Left ventricle myocardium superior (tissue), 1 donor: ENCODE data around the gene RBM10. TPM values are rescaled to one million over a fixed set of nuclear protein-coding genes. Genes with fewer than 3 reads are reported as not detected.

Experiments
- ATAC-seq: fragments of 200-7000 bp; cut with Tn5 transposase; one replicate; pipeline ENCODE4 v1.9.1; 2020; ENCODE audit warnings: mild to moderate bottlenecking, moderate library complexity
- DNase-seq: peaks from one replicate; pipeline ENCODE4 v3.0.0-alpha.2; 2020
- intact Hi-C: fragments of 100-400 bp; cut with micrococcal nuclease; formaldehyde crosslinking; loops from one replicate; pipeline ENCODE4 v1.11.0; 2022
- total RNA-seq: library from RNA; stranded (reverse); fragmentation: NEBNext Ultra II Directional; extraction: Animal tissue kit (Norgen Biotek cat#: 25700); gene quantifications from one replicate; pipeline ENCODE4 v1.2.1, GENCODE V29; 2021
- donor health status: DM: no; HTN: yes; CAD: no; lungs with severe emphysema.

The RBM10 gene
- total RNA-seq, 1 donor from 2014 or later, result 32.9 TPM

- intact Hi-C loops, result no loop called here
- DNase-seq, result no peak
- ATAC-seq, result no peak
Observed at GRCh38 chrX:47172971-47173792, 28.2 kb downstream of the RBM10 start.

- intact Hi-C loops, result no loop called here
Observed at GRCh38 chrX:47174376-47174775, 29.4 kb downstream of the RBM10 start.

DNA sequence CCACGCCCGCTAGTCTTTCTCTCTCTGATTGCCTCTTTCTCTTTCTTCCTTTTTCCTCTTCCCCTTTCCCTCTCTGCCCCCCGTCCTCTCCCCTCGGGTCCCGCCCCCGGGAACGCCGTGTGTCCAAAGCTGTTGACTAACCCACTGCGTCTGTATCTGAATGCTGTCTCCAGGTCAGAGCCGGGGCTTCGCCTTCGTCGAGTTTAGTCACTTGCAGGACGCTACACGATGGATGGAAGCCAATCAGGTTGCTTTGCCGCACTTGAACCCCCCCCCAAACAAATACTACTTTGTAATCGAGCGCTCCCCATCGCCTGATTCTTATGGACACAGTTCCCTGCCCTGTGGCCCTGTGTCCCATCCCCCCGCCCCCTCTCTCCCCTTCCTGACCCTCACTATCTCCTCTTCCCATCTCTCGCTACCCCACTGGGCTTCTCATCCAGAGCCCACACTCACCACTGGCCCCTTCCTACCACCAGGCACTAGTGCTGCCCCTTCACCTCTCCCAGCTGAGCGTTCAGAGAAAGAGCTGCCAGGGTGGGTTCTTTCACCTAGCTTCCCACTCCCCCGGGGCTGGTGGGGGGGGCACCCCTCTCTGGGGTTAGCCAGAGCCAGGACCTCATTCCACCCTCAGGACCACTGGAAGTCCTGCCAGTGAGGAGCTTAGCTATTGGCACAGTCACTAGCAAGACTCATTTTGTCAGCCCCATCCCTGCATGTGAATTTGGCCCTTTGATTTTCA, 30.0 kb downstream of the RBM10 start:
- intact Hi-C loops, result no loop called here
- DNase-seq (no peak), ATAC-seq (no peak)

More at GRCh38 chrX:47174376-47174775, 29.4 kb downstream of the RBM10 start:
- ATAC-seq, result no peak
- no peak for DNase-seq

DNA sequence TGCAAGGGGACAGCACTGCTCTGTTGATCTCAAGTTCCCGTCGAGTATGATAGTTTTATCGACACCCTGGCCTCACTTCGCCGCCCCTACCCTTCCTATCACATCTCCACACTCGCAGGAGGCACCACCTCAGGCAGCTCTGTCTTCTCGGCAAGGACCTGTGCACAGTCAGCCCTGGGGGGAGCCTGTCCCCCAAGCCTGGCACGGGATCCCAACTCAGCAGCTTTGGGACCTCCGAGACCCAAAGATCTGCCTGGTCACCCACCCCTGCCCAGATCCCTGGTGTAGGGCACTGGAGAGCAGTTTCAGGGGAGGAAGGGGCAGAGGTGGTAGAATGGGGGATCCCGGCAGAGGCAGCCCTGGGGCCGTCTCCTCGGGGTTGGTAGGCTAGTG, 30.6 kb downstream of the RBM10 start:
- intact Hi-C loops, result no loop called here
- no peak for ATAC-seq

DNA sequence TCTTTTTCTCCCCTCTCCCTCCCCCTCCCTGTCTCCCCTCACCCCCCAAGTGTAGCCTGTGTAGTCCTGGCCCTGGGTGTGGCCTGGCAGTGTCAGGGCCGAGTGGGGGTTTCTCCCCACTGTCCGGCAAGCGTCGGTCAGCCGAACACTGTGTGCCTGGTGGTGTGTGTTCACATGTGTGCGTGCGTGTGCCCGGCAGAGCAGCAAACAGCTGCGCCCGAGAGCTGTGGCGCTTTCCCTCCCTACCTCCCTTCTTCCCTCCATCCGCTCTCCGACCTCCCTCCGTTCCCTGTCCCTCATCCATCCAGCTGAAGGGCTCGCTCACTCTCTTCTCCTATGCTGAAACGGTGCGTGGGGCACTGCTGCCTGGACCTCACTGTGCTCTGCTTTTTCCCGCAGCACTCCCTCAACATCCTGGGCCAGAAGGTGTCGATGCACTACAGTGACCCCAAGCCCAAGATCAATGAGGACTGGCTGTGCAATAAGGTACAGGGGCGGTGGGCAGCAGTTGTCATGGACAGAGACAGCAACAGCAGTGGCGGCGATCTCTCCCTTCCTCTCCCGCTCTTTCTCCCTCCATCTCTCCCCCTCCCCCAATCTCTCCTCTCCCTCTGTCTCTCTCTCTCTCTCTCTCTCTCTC, 31.2 kb downstream of the RBM10 start:
- DNase-seq (no peak), ATAC-seq (no peak)

More for the DNA sequence above, 30.6 kb downstream of the RBM10 start:
- no peak for DNase-seq

DNA sequence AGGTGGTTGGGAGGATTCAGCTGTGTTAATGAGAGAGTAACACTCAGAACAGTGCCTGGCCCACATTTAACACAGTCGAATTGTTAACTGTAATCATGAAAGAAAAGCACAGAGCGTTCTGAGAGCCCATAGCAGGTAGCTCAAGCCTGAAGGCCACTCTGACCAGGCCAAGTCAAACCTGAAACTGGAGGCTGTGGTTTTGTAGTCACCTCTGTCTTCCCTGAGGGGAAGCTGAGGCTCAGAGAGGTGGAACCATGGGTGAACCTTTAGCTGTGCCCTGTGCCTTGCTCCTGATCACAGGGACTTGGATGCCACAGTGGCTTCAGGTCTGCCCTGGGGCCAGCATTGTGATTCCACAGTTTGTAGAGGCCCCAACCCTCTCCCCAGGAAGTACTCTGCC, 32.1 kb downstream of the RBM10 start:
- intact Hi-C loops, result no loop called here
- DNase-seq (no peak), ATAC-seq (no peak)

More for the DNA sequence above, 31.2 kb downstream of the RBM10 start:
- intact Hi-C loops, result no loop called here

DNA sequence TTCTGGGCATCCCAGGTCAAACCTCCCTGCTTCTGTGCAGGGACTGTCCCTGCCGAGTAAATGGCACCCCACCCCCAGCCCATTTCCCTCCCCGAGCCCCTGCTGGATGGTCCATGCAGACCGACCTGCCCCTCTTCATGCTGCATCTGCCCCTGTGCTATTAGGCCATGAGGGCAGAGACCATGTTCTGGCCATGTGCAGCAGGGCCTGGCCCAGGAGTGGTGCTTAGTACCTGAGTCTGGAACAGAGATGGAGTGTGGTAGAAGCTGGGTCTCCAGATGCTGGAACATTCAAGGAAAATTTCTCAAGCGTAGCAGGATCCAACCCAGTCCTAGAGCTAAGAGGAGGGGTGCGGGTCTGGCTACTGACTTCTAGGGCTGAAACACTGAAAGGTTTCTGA, 33.3 kb downstream of the RBM10 start:
- intact Hi-C loops, result no loop called here
- no peak for DNase-seq
- no peak for ATAC-seq

DNA sequence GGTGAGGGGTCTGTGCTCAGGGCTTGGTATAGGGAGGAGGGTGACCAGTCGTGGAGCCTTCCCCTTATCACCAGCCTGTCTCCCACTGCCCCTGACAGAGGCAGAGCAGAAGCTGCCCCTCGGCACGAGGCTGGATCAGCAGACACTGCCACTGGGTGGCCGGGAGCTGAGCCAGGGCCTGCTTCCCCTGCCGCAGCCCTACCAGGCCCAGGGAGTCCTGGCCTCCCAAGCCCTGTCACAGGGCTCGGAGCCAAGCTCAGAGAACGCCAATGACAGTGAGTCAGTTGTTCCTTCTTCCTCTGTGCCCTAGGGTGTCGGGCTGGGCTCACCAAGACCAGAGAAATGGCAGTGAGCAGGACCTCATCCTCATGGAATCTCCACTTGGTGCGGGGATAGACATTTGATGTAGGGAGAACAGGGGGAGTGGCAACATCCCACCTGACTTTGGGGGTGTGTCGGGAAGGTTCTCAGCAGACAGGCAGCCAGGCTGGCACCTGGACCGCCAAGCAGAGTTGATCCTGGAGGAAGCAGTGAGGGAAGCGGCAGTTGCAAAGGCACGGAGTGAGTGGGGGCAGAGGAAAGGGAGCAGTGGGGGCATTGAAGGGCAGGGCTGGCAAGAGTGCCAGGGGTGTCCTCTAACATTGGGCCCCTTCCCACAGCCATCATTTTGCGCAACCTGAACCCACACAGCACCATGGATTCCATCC, 34.4 kb downstream of the RBM10 start:
- intact Hi-C loops, result no loop called here
- DNase-seq (peak; percentile 75), ATAC-seq (peak; percentile 93)

DNA sequence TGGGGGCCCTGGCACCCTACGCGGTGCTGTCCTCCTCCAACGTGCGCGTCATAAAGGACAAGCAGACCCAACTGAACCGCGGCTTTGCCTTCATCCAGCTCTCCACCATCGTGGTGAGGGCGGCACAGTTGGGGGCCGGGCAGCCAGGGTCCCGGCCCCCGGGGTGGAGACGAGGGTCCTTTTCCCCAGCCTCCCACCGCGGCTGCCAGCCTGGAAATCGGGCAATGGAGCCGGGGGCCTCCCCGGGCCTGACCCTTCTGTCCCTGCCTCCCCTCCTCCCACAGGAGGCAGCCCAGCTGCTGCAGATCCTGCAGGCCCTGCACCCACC, 34.9 kb downstream of the RBM10 start:
- intact Hi-C loops, result no loop called here
- no peak for ATAC-seq
- DNase-seq, result no peak

- intact Hi-C loops, result no loop called here
- DNase-seq (no peak), ATAC-seq (no peak)
Observed at GRCh38 chrX:47180346-47180745, 35.3 kb downstream of the RBM10 start.

DNA sequence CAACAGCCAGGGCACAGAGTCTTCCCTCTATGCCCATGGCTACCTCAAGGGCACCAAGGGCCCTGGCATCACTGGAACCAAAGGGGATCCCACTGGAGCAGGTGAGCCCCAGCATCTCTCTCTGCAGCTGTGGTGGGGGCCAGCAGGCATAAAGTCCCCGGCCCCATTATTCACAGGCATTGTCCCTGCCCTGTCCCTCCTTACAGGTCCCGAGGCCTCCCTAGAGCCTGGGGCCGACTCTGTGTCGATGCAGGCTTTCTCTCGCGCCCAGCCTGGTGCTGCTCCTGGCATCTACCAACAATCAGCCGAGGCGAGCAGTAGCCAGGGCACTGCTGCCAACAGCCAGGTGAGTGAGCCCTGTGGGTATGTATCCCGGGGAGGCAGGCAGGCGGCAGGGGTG, 36.3 kb downstream of the RBM10 start:
- intact Hi-C loops, result no loop called here
- ATAC-seq (no peak), DNase-seq (no peak)

DNA sequence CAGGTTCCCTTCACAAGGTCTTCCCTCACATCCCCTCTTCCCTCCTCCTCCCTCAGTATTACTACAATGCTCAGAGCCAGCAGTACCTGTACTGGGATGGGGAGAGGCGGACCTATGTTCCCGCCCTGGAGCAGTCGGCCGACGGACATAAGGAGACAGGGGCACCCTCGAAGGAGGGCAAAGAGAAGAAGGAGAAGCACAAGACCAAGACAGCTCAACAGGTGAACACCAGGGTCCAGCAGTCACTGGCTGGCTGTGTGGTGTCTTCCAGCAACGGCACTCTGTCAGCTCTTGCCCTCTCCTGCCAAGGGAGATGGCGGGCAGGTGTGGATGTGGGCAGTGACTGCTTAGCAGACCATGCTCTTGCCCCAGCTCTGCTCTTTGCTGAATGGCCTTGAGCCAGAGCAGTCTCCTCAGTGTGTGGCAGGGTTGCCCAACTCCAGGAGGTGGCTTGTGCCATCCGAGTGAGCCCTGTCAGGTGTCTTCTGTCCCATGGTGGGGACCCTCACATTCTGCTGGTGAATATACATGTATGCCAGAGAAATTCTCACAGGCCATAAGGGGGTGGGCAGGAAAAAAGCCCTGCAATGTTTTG, 37.2 kb downstream of the RBM10 start:
- ATAC-seq (no peak), DNase-seq (no peak)
- intact Hi-C loops, result no loop called here

DNA sequence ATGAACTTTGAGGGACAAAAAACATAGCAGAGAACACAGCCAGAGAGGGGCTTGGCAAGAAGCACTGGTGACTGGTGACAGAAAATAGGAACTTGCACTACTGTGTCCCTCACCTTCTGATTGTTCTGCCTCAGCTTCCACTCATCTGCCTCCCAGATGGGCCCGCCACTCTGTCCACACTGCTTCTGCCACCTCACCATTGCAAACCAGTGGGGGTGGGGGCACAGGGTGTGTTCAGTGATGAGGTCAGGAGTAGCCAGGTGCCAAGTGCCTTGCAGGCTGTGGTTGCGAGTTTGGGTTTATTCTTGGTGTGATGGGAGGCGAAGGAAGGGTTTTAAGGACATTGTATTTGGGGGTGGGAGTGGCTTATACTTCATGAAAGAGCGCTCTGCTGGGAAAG, 39.5 kb downstream of the RBM10 start:
- DNase-seq (no peak), ATAC-seq (no peak)
- intact Hi-C loops, result no loop called here

DNA sequence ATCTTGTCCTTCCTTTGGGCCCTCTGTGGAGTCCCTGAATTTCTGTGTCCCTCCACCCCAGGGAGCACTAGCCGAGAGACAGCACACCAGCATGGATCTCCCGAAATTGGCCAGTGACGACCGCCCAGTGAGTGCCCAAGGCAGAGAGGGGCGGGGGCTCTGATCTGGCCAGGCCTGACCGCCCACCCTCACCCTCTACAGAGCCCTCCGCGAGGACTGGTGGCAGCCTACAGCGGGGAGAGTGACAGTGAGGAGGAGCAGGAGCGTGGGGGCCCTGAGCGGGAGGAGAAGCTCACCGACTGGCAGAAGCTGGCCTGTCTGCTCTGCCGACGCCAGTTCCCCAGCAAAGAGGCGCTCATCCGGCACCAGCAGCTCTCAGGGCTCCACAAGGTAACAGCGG, 40.2 kb downstream of the RBM10 start:
- ATAC-seq, result no peak
- intact Hi-C loops, result no loop called here
- DNase-seq, result no peak

DNA sequence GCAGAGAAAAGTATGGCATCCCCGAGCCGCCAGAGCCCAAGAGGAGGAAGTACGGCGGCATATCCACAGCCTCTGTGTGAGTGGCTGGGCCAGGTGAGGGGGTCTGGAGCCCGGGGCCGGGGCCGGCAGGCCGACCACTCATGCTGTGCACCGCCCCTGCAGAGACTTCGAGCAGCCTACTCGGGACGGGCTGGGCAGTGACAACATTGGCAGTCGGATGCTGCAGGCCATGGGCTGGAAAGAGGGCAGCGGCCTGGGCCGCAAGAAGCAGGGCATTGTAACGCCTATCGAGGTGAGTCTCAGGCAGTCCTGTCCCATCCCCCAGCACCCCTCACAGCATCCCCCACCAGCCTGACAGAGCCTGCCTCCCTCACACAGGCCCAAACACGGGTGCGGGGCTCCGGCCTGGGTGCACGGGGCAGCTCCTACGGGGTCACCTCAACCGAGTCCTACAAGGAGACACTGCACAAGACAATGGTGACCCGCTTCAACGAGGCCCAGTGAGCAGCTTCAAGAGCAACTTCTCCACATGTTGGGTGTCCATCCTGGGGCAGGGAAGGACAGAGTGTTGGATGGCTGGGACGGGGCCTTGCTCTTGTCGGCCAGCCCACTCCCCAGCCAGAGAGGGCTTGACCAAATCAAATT, 41.2 kb downstream of the RBM10 start:
- no peak for ATAC-seq
- intact Hi-C loops, result no loop called here
- no peak for DNase-seq

DNA sequence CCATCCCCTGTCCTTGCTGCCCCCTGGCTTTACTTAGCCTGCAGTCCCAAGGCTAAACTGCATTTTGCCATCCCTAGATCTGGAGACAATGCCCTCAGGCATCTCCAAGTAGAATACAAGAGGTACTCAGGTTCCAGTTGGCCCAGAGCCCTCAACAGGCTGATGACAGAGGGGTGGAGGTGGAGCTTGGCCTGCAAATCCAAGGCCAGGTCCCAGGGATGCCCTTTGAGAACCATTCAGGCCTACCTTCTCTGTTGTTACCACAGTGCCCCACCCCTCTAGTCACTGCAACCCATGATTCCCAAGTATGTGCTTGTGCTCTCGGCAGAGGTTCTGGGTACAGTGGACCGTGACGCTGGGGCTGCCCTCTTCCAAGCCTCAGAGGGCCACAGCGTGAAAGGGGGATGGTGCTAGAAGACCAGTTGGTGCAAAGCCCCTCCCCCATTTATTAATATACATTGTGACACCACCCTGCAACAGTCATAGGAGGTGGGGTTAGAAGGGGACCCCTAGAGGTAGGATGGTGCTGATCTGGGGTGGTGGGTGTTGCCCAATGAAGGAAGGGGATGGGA, 42.2 kb downstream of the RBM10 start:
- no peak for ATAC-seq
- intact Hi-C loops, result no loop called here
- DNase-seq, result no peak

DNA sequence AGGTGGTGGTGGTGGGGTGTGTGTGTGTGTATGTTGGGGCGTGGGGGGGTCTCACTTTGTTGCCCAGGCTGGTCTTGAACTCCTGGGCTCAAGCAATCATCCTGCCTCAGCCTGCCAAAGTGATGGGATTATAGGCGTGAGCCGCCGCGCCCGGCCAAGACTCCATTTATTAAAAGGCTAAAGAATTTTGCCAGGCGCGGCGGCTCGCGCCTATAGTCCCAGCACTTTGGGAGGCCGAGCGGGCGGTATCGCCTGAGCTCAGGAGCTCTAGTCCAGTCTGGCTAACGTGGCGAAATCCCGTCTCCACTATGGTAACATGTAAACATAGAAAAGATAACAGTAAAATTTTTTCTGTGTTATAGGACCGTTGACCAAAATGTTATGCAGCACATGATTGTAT, 44.9 kb downstream of the RBM10 start:
- intact Hi-C loops, result no loop called here
- ATAC-seq (no peak), DNase-seq (no peak)

DNA sequence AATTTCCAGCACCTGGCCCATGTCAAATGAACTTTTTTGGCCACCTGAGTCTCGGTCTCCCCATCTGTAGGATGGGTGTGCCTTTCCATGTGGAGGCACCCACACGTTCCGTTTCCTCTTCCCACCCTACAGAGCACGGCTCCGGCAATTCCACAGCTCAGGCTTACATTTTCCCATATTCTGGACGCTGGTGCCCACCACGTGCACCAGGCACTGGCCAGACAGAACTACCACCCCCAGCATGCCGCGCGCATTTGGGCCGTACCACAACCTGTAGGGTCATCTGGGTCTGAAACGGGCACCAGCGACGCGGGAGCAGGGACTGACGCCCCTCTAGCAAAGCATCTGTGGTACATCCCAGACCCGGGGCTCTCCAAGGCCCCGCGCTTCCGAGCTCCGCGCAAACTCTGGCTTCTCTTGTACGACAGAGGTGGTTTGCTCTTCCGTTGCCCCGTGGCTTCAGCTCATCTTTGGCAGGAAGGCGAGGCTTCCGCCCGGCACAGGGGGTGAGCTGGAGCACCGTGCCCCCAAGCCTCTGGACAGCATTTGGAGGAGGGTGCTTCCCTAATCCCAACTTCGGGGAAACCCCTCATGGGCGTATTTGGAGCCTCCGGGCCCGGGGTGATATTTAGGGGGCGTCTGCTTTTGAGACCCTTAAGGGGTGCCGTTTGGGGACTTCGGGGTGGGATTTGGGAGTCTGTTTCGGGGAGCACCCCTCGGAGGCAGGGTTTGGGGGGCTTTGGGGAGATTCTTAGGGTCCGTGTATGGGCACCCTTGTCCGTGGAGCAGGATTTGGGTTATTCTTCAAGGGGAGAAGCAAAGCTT, 45.6 kb downstream of the RBM10 start:
- DNase-seq, result peak; percentile 87
- intact Hi-C loops, result no loop called here
- ATAC-seq, result peak; percentile 85
